K562 (cell line): ENCODE measurements around the gene EPHB4. TPM values are rescaled to one million over a fixed set of nuclear protein-coding genes. Genes with fewer than 3 reads are reported as not detected.
A peak's percentile ranks its signal among the peaks of the same experiment; 100 is the strongest.

ENCODE experiments used
- ARNT ChIP-seq, 2 experiments: fragments of 450-650 bp; IDR thresholded peaks; 2 replicates each; pipeline ENCODE4 v1.6.1; 2016; ENCODE audit warnings: mild to moderate bottlenecking in 1 of 2
- BHLHE40 ChIP-seq: IDR thresholded peaks from 2 replicates; pipeline ENCODE4 v1.6.1; 2011; ENCODE audit warnings: low read length, improper control_type of control experiment
- CBFA2T2 ChIP-seq: fragments of 450-650 bp; conservative IDR thresholded peaks from 2 replicates; pipeline ENCODE4 v1.6.1; 2017; ENCODE audit warnings: mild to moderate bottlenecking
- CHAMP1 ChIP-seq: fragments of 450-650 bp; IDR thresholded peaks from 2 replicates; pipeline ENCODE4 v1.6.1; 2016; ENCODE audit warnings: mild to moderate bottlenecking
- CREB5 ChIP-seq: fragments of 250-450 bp; sonication (Bioruptor Pico); IDR thresholded peaks from 2 replicates; pipeline ENCODE4 v1.5.0; 2020; ENCODE audit warnings: mild to moderate bottlenecking
- EHMT2 ChIP-seq: fragments of 450-650 bp; IDR thresholded peaks from 2 replicates; pipeline ENCODE4 v1.6.1; 2018; ENCODE audit warnings: antibody characterized with exemption
- ETV5 ChIP-seq: sonication (generic); formaldehyde crosslinking; IDR thresholded peaks from 2 replicates; pipeline ENCODE4 v1.4.0; 2020; ENCODE audit warnings: low read depth, mild to moderate bottlenecking, missing genetic modification reagents
- GABPB1 ChIP-seq: sonication (generic); formaldehyde crosslinking; IDR thresholded peaks from 2 replicates; pipeline ENCODE4 v1.8.0; 2022; ENCODE audit warnings: mild to moderate bottlenecking, missing genetic modification reagents
- ID3 ChIP-seq, 2 experiments: fragments of 250-450 bp in 1 of 2; fragments of 450-650 bp in 1 of 2; sonication (Bioruptor Pico) in 1 of 2; IDR thresholded peaks; 2 replicates each; pipeline versions ENCODE4 v1.6.1 to v1.8.0; 2016 to 2021; ENCODE audit warnings: mild to moderate bottlenecking in 2 of 2, moderate library complexity in 2 of 2, missing compliant biosample characterization in 1 of 2, missing genetic modification characterization in 1 of 2
- PBX2 ChIP-seq, 2 experiments: IDR thresholded peaks in 1 of 2; conservative IDR thresholded peaks in 1 of 2; 2 replicates each; pipeline ENCODE4 v1.6.1; 2016; ENCODE audit warnings: low read depth in 2 of 2, mild to moderate bottlenecking in 1 of 2, missing compliant biosample characterization in 1 of 2, missing genetic modification characterization in 1 of 2, moderate library complexity in 1 of 2
- RB1 ChIP-seq: fragments of 450-650 bp; IDR thresholded peaks from 2 replicates; pipeline ENCODE4 v1.6.1; 2017; ENCODE audit warnings: low read depth, mild to moderate bottlenecking
- SMARCA5 ChIP-seq: fragments of 450-650 bp; IDR thresholded peaks from 2 replicates; pipeline ENCODE4 v1.6.1; 2016
- SREBF1 ChIP-seq: fragments of 150-350 bp; IDR thresholded peaks from 2 replicates; pipeline ENCODE4 v1.6.1; 2014; ENCODE audit warnings: antibody characterized with exemption, low read depth, low read length, borderline replicate concordance
- VEZF1 ChIP-seq: fragments of 200-800 bp; sonication (Bioruptor generic); IDR thresholded peaks from 2 replicates; pipeline ENCODE4 v1.6.1; 2017; ENCODE audit warnings: missing genetic modification characterization, missing compliant biosample characterization
- ZNF57 ChIP-seq: fragments of 450-650 bp; formaldehyde crosslinking; IDR thresholded peaks from 2 replicates; pipeline ENCODE4 v1.4.0; 2020; ENCODE audit warnings: mild to moderate bottlenecking, moderate library complexity
- polyA plus RNA-seq, 8 experiments: library from polyadenylated mRNA; depleted of rRNA in 4 of 8; stranded (reverse) in 5 of 8; unstranded in 3 of 8; fragments of >200 nt; fragmentation: Nextera tagmentation in 2 of 8; fragmentation: Illumina TruSeq in 1 of 8; extraction: Ambion mirVana in 2 of 8; extraction: Trizol in 1 of 8; gene quantifications; 2 replicates each; pipeline versions ENCODE4 v1.2.1 to v1.2.3, GENCODE V29; 2011 to 2014; ENCODE audit warnings: inconsistent platforms in 1 of 8, missing spikeins in 1 of 8
- total RNA-seq, 7 experiments: library from RNA; depleted of rRNA in 6 of 7; stranded (reverse); fragments of >200 nt in 6 of 7; fragmentation: Illumina TruSeq in 2 of 7; extraction: Trizol in 2 of 7; gene quantifications; 2 replicates each; pipeline versions ENCODE4 v1.2.1 to v1.2.3, GENCODE V29; 2011 to 2021; ENCODE audit warnings: low replicate concordance in 1 of 7

Gene EPHB4
- total and polyA plus RNA-seq, 9 of the 15 experiments (the other 6 are each of a cell fraction or from before 2014, with no cell fraction given): 1.2 to 82.1 (median 37.9) TPM

- peak; percentile 56; the same call in 1 of the 2 replicates for TF ChIP-seq GABPB1 (CRISPR knock-in tag)
- TF ChIP-seq EHMT2: no peak
- no peak; the same call in 1 of the 2 replicates for TF ChIP-seq CHAMP1
- TF ChIP-seq ARNT (IDR thresholded peaks at IDR 0.05): peak in 1 of 2 experiments; percentile 83; a peak in 2 of 4 replicates
- peak; percentile 95 for TF ChIP-seq ETV5 (CRISPR knock-in tag)
- TF ChIP-seq RB1: no peak; the same call in 1 of the 2 replicates
- peak; percentile 45; the same call in 1 of the 2 replicates for TF ChIP-seq BHLHE40
- TF ChIP-seq CREB5 (CRISPR knock-in tag): no peak
- peak; percentile 97 for TF ChIP-seq VEZF1 (CRISPR knock-in tag)
- no peak for TF ChIP-seq ID3 (CRISPR knock-in tag; IDR thresholded peaks at IDR 0.05)
- TF ChIP-seq ID3 (tag; IDR thresholded peaks at IDR 0.05): peak; percentile 91
- no peak for TF ChIP-seq SMARCA5
- 0 out of 2 replicates have a peak, but pooled peaks have one; percentile 28 for TF ChIP-seq SREBF1
- 0 out of 2 replicates have a peak, but pooled peaks have one; percentile 13 for TF ChIP-seq ZNF57 (CRISPR knock-in tag)
- TF ChIP-seq CBFA2T2: peak; percentile 97
- TF ChIP-seq PBX2 (CRISPR knock-in tag; IDR thresholded peaks at IDR 0.05; ENCODE audit: low read depth): no peak
- peak; percentile 76 for TF ChIP-seq PBX2 (tag; conservative IDR thresholded peaks at IDR 0.05; ENCODE audit: low read depth)
Observed at GRCh38 chr7:100801833-100802568, 25.3 kb downstream of the EPHB4 start (continued).
